ENCODE data around the gene FAM3A.

The FAM3A gene

GRCh38 chrX:154487518-154488290, 28.3 kb downstream of the FAM3A start:
- peak overlapping the region; percentile 62 to 69 for H3K27ac Mint-ChIP-seq
- peaks cover 7 to 21% of the 10 kb centered on the region in 2 donors for H3K4me1 Mint-ChIP-seq (ENCODE audit: low read depth in 2 of 2)
- ATAC-seq (replicated peaks), result no peak
- no peaks in the 10 kb centered on the region for H3K27me3 Mint-ChIP-seq
- H3K36me3 Mint-ChIP-seq (ENCODE audit: insufficient read depth), result peaks cover 40% of the 10 kb centered on the region
- H3K4me3 Mint-ChIP-seq, result peak overlapping the region; percentile 81 to 87
- DNase-seq, result no peak
- no peaks in the 10 kb centered on the region for H3K9me3 Mint-ChIP-seq

- DNase-seq, result peak; percentile 27 to 41 (median 40)
- peak within 1 kb of the TSS; percentile 81 to 87 for H3K4me3 Mint-ChIP-seq
- no peaks in the 10 kb centered on the region for H3K9me3 Mint-ChIP-seq
- H3K36me3 Mint-ChIP-seq (ENCODE audit: insufficient read depth), result peaks cover 40% of the 10 kb centered on the region
- peak within 1 kb of the TSS; percentile 23 to 69 for H3K27ac Mint-ChIP-seq
- peak; percentile 38 for ATAC-seq (replicated peaks)
- peaks cover 7 to 21% of the 10 kb centered on the region in 2 donors for H3K4me1 Mint-ChIP-seq (ENCODE audit: low read depth in 2 of 2)
- H3K27me3 Mint-ChIP-seq, result no peaks in the 10 kb centered on the region
Measured at GRCh38 chrX:154486396-154487207, 29.4 kb downstream of the FAM3A start, which contains the start of gene UBL4A. Gene UBL4A (minus strand): TSS chrX:154486615. CDS start chrX:154486584, 31 bp downstream.

GRCh38 chrX:154486052-154486395, 30.0 kb downstream of the FAM3A start:
- peaks cover 38% of the 10 kb centered on the region for H3K36me3 Mint-ChIP-seq (ENCODE audit: insufficient read depth)
- H3K9me3 Mint-ChIP-seq, result no peaks in the 10 kb centered on the region
- H3K4me3 Mint-ChIP-seq, result peak overlapping the region; percentile 50 to 51
- ATAC-seq (replicated peaks) (peak; percentile 23), DNase-seq (peak; percentile 11 to 34 (median 32))
- H3K4me1 Mint-ChIP-seq (ENCODE audit: low read depth in 2 of 2), result peaks cover 7 to 19% of the 10 kb centered on the region in 2 donors
- H3K27me3 Mint-ChIP-seq, result no peaks in the 10 kb centered on the region
- H3K27ac Mint-ChIP-seq, result no peak overlapping the region

GRCh38 chrX:154485150-154486051, 30.6 kb downstream of the FAM3A start:
- peaks cover 7 to 19% of the 10 kb centered on the region in 2 donors for H3K4me1 Mint-ChIP-seq (ENCODE audit: low read depth in 2 of 2)
- H3K27ac Mint-ChIP-seq, result peak overlapping the region in 1 of 2 donors; percentile 23
- DNase-seq, result no peak
- ATAC-seq (replicated peaks), result no peak
- H3K4me3 Mint-ChIP-seq, result peak overlapping the region; percentile 50 to 51
- H3K9me3 Mint-ChIP-seq, result no peaks in the 10 kb centered on the region
- H3K27me3 Mint-ChIP-seq, result no peaks in the 10 kb centered on the region
- peaks cover 37% of the 10 kb centered on the region for H3K36me3 Mint-ChIP-seq (ENCODE audit: insufficient read depth)

- ATAC-seq (replicated peaks) (no peak), DNase-seq (no peak)
- Mint-ChIP-seq H3K27ac (no peak overlapping the region), H3K4me1 (ENCODE audit: low read depth in 2 of 2) (peaks cover 3 to 16% of the 10 kb centered on the region in 2 donors), H3K9me3 (no peaks in the 10 kb centered on the region), H3K36me3 (ENCODE audit: insufficient read depth) (peaks cover 36% of the 10 kb centered on the region), H3K4me3 (peak overlapping the region in 1 of 2 donors; percentile 51), H3K27me3 (no peaks in the 10 kb centered on the region)
Measured at GRCh38 chrX:154484255-154485149, 31.5 kb downstream of the FAM3A start.

GRCh38 chrX:154483325-154483724, 32.7 kb downstream of the FAM3A start:
- no peaks in the 10 kb centered on the region for H3K27me3 Mint-ChIP-seq

GRCh38 chrX:154482786-154483185, 33.2 kb downstream of the FAM3A start:
- no peak overlapping the region for H3K27ac Mint-ChIP-seq
- H3K4me1 Mint-ChIP-seq (ENCODE audit: low read depth in 2 of 2), result peaks cover 4 to 11% of the 10 kb centered on the region in 2 donors
- no peaks in the 10 kb centered on the region for H3K27me3 Mint-ChIP-seq
- H3K9me3 Mint-ChIP-seq, result no peaks in the 10 kb centered on the region
- DNase-seq, result no peak
- H3K4me3 Mint-ChIP-seq, result peak overlapping the region in 1 of 2 donors; percentile 28
- no peak for ATAC-seq (replicated peaks)
- peaks cover 31% of the 10 kb centered on the region for H3K36me3 Mint-ChIP-seq (ENCODE audit: insufficient read depth)

More at GRCh38 chrX:154483325-154483724, 32.7 kb downstream of the FAM3A start:
- Mint-ChIP-seq H3K4me1 (ENCODE audit: low read depth in 2 of 2) (peaks cover 4 to 12% of the 10 kb centered on the region in 2 donors), H3K36me3 (ENCODE audit: insufficient read depth) (peaks cover 36% of the 10 kb centered on the region), H3K9me3 (no peaks in the 10 kb centered on the region), H3K27ac (peak overlapping the region in 1 of 2 donors; percentile 41), H3K4me3 (no peak overlapping the region)
- no peak for DNase-seq
- ATAC-seq (replicated peaks), result no peak

- Mint-ChIP-seq H3K27me3 (no peaks in the 10 kb centered on the region), H3K4me3 (peak overlapping the region in 1 of 2 donors; percentile 28), H3K9me3 (no peaks in the 10 kb centered on the region), H3K36me3 (ENCODE audit: insufficient read depth) (peaks cover 26% of the 10 kb centered on the region), H3K27ac (no peak overlapping the region), H3K4me1 (ENCODE audit: low read depth in 2 of 2) (peaks cover 4 to 11% of the 10 kb centered on the region in 2 donors)
- ATAC-seq (replicated peaks) (no peak), DNase-seq (no peak)
Measured at GRCh38 chrX:154481911-154482601, 34.0 kb downstream of the FAM3A start.

GRCh38 chrX:154481195-154481594, 34.8 kb downstream of the FAM3A start:
- Mint-ChIP-seq H3K27ac (no peak overlapping the region), H3K9me3 (no peaks in the 10 kb centered on the region), H3K27me3 (no peaks in the 10 kb centered on the region), H3K36me3 (ENCODE audit: insufficient read depth) (peaks cover 25% of the 10 kb centered on the region), H3K4me1 (ENCODE audit: low read depth in 2 of 2) (peaks cover 4 to 11% of the 10 kb centered on the region in 2 donors), H3K4me3 (no peak overlapping the region)
- ATAC-seq (replicated peaks) (no peak), DNase-seq (no peak)

- peak within 1 kb of the TSS; percentile 75 to 82 for H3K4me3 Mint-ChIP-seq
- peak; percentile 95 to 96 (median 95) for DNase-seq
- peaks cover 27% of the 10 kb centered on the region for H3K36me3 Mint-ChIP-seq (ENCODE audit: insufficient read depth)
Measured at GRCh38 chrX:154478728-154479622, 37.1 kb downstream of the FAM3A start, which contains the start of gene LAGE3. Gene LAGE3 (minus strand): TSS chrX:154479281. CDS start chrX:154478915, 366 bp downstream.

More at GRCh38 chrX:154478728-154479622, 37.1 kb downstream of the FAM3A start, which contains the start of gene LAGE3:
- peaks cover 4 to 11% of the 10 kb centered on the region in 2 donors for H3K4me1 Mint-ChIP-seq (ENCODE audit: low read depth in 2 of 2)
- peak within 1 kb of the TSS; percentile 86 to 95 for H3K27ac Mint-ChIP-seq
- H3K9me3 Mint-ChIP-seq, result no peaks in the 10 kb centered on the region
- ATAC-seq (replicated peaks), result peak; percentile 85
- no peaks in the 10 kb centered on the region for H3K27me3 Mint-ChIP-seq
